BE2C (cell line): Measurements from ENCODE around the gene PTH2.
A peak's percentile ranks its signal among the peaks of the same experiment; 100 is the strongest.

Experiments used
- DNase-seq: peaks from one replicate; pipeline ENCODE4 v3.0.0-alpha.2; 2020
- H3K27me3 ChIP-seq: fragments of 250-450 bp; sonication (Bioruptor Pico); 2 replicates; pipeline ENCODE4 v1.5.1; 2020; ENCODE audit warnings: mild to moderate bottlenecking
- H3K36me3 ChIP-seq: fragments of 250-450 bp; sonication (Bioruptor Pico); 2 replicates; pipeline ENCODE4 v1.5.1; 2020; ENCODE audit warnings: mild to moderate bottlenecking
- H3K4me1 ChIP-seq: fragments of 250-450 bp; sonication (Bioruptor Pico); 2 replicates; pipeline ENCODE4 v1.5.1; 2020
- H3K4me3 ChIP-seq: 2 replicates; pipeline ENCODE4 v1.5.1; 2011; ENCODE audit warnings: low read depth, low read length
- H3K9me3 ChIP-seq: fragments of 250-450 bp; sonication (Bioruptor Pico); 2 replicates; pipeline ENCODE4 v1.5.1; 2020
- CTCF ChIP-seq: IDR thresholded peaks from 2 replicates; pipeline ENCODE4 v1.5.1; 2012; ENCODE audit warnings: mild to moderate bottlenecking, low read depth, low read length

The PTH2 gene

GRCh38 chr19:49430172-49430677 lies 7.0 kb upstream of the PTH2 start:
- no peaks in the 10 kb centered on the region for H3K36me3 ChIP-seq
- no peaks in the 10 kb centered on the region for H3K4me1 ChIP-seq
- DNase-seq: no peak
- peaks cover 69% of the 10 kb centered on the region for H3K27me3 ChIP-seq
- H3K4me3 ChIP-seq: no peak overlapping the region
- H3K9me3 ChIP-seq: no peaks in the 10 kb centered on the region
- TF ChIP-seq CTCF: no peak

- Histone ChIP-seq H3K27me3 (peaks cover 81% of the 10 kb centered on the region), H3K4me3 (no peak overlapping the region), H3K36me3 (no peaks in the 10 kb centered on the region), H3K9me3 (no peaks in the 10 kb centered on the region), H3K4me1 (no peaks in the 10 kb centered on the region)
- no peak for DNase-seq
- TF ChIP-seq CTCF: no peak
Measured at GRCh38 chr19:49428547-49429451, 5.6 kb upstream of the PTH2 start.

- no peaks in the 10 kb centered on the region for H3K9me3 ChIP-seq
- no peak for TF ChIP-seq CTCF
- no peaks in the 10 kb centered on the region for H3K36me3 ChIP-seq
- no peaks in the 10 kb centered on the region for H3K4me1 ChIP-seq
- peak overlapping the region; percentile 34 for H3K4me3 ChIP-seq
- peaks cover 81% of the 10 kb centered on the region for H3K27me3 ChIP-seq
- peak; percentile 39 for DNase-seq
Measured at GRCh38 chr19:49427855-49428546, 4.8 kb upstream of the PTH2 start.

- H3K36me3 ChIP-seq: no peaks in the 10 kb centered on the region
- H3K4me3 ChIP-seq: no peak overlapping the region
- TF ChIP-seq CTCF: no peak
- H3K9me3 ChIP-seq: no peaks in the 10 kb centered on the region
- DNase-seq: no peak
- H3K4me1 ChIP-seq: no peaks in the 10 kb centered on the region
- H3K27me3 ChIP-seq: peaks cover 81% of the 10 kb centered on the region
Measured at GRCh38 chr19:49427339-49427738, 4.1 kb upstream of the PTH2 start.

- peak; percentile 51 for DNase-seq
- H3K9me3 ChIP-seq: no peaks in the 10 kb centered on the region
- H3K27me3 ChIP-seq: peaks cover 84% of the 10 kb centered on the region
- no peaks in the 10 kb centered on the region for H3K36me3 ChIP-seq
- no peak overlapping the region for H3K4me3 ChIP-seq
- TF ChIP-seq CTCF: no peak
- peaks cover 7% of the 10 kb centered on the region for H3K4me1 ChIP-seq
Measured at GRCh38 chr19:49425922-49426592, 2.8 kb upstream of the PTH2 start.
